HG03575 (cell line): ENCODE data around the gene STKLD1.
A peak's percentile ranks its signal among the peaks of the same experiment; 100 is the strongest.
"Not testable (repeated sequence)": the region's sequence is repeated elsewhere in the genome, so short reads cannot be mapped to it uniquely, and the experiment has no call there.

Experiments
- ATAC-seq: cut with Tn5 transposase; IDR thresholded peaks from one replicate; pipeline ENCODE4 v1.9.1; 2021; ENCODE audit not compliant: unreplicated experiment, insufficient number of reproducible peaks, low FRiP score; ENCODE audit errors: extremely low read depth

The STKLD1 gene

DNA sequence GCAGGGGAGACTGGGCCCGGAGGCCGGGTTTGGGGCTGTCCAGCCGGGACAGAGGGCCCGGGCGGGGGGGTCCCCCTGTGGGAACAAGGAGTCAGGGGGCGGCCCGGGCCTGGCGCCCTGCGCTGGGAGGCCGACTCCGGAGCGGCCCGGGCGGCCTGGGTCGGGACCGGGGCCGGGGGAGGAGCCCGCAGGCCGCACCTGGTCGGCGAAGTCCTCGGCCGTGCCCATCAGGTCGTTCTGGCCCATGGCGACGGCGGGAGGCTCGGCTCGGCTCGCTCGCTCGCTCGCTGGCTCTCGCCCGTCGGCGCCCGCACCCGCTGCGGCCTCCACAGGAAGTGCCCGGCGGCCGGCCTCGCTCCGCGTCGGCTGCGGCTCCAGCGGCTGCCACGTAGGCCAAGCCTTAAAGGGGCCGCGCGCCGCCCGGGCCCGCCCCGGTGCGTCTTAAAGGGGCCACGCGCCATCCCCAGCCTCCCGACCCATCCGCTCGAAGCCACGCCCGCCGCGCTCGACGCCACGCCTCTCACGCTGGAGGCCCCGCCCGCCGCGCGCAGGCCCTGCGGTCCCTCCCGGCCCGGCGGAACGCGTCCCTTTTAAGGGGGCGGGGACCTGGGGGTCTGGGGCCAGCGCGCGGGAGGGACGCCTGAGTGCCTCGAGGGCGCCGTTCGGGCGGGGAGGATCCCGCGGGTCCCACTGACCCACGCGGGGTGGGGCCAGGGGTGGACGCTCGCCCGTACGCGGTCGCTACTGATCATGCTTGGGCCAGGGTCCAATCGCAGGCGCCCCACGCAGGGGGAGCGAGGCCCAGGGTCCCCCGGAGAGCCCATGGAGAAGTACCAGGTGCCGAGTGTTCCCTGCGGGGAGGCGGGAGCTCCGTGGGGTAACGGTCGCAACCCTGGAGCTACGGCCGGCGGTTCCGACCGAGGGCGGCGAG, at the start of gene STKLD1, which contains the start of gene SURF4:
Gene STKLD1, plus strand, starts transcription at position 643 of the 931 bp plus-strand sequence. Its CDS starts 108 bp downstream, at position 751.
Gene SURF4, minus strand, starts transcription at position 337 of the 931 bp plus-strand sequence. Its CDS starts 91 bp downstream, at position 246.
- peak; percentile 56 for ATAC-seq

- not testable (repeated sequence) for ATAC-seq
Measured at GRCh38 chr9:133327021-133327420, 49.1 kb upstream of the STKLD1 start.

DNA sequence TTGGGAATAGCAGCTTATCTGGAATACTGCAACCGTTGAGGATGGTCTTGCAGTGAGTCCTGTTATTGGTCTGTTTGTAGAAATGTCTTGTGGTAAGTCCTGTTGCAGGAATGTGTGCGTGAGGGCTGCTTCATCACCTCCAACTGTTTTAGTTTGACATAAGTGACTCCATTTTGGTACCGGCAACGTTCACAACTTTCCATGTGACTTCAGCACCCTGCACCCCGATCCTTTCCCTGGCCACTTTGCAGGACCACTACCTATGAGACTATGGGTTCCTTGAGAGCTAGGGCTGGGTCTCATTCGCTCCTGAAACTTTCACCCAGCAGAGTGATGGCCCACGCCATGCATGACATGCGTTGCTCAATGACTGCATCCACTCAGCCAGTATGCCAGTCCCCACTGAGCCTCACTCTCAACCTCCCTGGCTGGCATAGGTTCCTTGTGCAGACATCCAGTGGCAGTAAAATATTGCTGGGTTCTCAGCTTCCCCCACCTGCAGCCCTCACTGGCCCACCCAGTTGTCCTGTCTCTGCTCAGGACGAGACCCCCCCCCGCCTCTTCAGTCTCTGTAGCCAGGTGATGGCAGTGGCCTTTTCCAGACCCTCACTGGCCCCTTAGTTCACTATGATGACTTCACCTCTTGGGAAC, 48.2 kb upstream of the STKLD1 start:
- no peak for ATAC-seq

DNA sequence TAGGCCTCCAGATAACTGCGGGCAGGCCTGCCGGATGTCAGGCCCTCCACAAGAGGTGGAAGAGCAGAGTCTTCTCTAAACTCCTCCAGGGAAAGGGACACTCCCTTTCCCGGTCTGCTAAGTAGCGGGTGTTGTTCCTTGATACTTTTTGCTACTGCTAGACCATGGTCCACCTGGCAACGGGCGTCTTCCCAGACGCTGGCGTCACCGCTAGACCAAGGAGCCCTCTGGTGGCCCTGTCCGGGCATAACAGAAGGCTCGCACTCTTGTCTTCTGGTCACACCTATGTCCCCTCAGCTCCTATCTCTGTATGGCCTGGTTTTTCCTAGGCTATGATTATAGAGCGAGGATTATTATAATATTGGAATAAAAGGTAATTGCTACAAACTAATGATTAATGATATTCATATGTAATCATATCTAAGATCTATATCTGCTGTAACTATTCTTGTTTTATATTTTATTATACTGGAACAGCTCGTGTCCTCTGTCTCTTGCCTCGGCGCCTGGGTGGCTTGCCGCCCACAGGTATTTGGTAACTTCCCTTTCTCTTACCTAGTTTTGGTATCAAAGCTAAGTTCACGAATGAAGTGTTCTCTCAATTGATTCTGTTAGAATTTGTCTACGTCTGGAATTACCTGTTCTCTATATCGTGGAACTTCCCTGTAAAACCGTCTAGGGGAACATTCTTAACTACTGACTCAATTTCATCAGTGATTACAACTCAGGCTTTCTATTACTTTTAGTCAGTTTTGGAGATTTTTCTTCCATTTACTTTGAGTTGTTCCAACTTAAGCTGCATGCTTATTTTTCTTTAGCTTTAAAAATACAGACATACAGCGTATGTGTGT, 46.6 kb upstream of the STKLD1 start:
- ATAC-seq: not testable (repeated sequence)

DNA sequence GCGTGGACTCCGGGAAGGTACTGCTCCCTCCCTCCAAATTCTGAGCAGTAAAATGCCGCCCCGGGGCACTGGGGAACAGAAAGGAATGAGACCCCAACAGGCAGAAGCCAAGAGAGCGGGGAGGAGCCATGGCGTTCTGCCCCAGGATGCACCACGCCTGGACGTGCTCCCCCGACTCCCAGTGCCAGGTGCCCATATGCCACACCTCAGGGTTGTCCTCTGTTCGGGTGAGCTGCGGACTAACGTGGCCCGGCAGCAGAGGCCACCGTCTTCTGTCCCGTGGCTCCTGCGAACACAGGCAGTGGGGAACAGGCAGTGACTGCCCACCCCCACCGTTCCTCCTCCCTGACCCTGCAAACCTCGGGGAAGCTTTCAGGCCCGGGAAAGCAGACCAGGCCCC, 44.9 kb upstream of the STKLD1 start:
- no peak for ATAC-seq

DNA sequence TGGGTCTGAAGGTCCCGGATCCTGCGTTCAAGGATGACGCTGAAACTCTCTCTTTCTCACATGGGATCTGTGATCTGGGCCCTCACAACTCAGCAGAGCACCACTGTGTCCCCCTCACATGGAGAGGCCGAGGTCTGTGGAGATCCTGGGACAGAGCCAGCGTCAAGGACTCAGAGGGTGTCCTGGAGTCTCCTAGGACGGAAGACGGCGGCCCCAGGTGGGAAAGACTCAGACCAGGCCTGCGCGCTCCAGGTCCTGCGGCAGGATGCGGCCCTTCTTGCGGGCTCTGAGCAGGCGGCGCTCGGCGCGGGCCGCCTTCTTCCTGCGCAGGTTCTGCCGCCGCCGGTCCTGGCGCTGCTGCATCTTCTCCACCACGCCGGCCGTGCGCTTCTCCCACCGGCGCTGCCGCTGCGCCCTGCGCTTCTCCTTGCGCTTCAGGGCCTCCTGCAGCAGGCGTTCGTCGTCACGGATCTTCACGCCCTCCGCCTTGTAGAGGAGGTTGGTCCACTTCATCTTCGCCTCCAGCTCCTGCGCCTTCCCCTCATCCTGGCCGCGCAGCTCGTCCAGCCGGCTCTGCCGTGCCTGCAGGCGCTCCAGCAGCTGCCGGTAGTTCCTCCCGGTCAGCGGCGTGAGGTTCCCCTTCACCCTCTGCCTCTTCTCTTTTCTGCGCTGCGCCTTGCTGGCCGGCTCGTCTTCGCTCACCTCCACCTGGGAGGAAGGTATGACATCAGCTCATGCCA, 44.4 kb upstream of the STKLD1 start:
- ATAC-seq: no peak

DNA sequence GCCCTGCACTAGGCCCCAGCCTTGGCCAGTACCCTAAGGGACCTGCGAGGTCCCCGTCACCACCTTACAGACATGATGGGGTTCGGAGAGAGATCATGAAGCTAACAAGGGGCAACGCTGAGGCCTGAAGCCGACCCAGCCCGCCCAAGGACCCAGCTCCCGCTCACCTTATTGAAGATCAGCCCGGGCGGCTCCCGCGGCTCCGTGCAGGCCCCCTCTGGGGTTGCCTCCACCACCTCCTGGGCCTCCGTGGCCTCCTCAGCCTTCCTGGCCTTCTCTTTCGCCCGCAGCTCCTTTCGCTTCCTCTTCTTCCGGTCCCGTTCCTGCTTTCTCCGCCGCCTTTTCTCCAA, 43.8 kb upstream of the STKLD1 start:
- ATAC-seq: no peak

DNA sequence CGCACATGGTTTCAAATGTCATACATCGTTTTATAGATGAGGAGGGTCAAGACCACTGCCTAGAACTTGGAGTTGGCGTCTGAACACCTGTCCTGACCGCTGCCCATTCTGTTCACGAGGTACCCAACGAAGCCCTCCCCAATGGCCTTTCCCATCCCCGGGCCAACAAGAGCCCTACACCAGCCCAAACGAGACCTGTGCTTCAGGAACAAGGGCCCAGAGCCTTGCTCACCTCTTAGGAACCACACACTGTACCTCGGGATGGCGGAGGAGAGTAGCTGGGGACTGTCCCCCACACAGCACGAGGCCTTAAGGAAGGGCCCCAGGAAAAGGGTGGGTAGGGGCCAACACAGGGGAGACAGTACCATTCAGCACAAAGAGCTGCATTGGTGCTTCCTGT, 43.2 kb upstream of the STKLD1 start:
- ATAC-seq: no peak

DNA sequence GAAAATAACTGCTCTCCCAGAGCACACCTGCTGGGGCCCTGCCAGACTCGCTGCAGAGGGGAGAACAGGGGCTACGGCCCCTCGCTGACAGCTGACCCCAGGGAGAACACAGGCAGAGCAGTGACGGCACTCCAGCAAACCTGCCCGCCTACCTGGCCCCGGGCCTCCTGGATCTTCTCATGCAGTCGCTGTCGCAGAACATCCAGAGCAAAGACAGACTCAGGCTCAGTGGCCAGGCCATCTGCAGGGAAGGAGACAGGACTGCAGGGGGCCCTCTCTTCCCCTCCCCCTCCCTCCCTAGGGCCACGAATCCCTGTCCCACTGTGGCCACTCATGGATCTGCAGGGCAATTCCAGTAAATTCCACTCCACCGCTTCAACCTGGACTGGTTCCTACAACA, 42.6 kb upstream of the STKLD1 start:
- ATAC-seq: no peak

- no peak for ATAC-seq
Measured at GRCh38 chr9:133334161-133334560, 42.0 kb upstream of the STKLD1 start.

- ATAC-seq: not testable (repeated sequence)
Measured at GRCh38 chr9:133334888-133335287, 41.3 kb upstream of the STKLD1 start.

DNA sequence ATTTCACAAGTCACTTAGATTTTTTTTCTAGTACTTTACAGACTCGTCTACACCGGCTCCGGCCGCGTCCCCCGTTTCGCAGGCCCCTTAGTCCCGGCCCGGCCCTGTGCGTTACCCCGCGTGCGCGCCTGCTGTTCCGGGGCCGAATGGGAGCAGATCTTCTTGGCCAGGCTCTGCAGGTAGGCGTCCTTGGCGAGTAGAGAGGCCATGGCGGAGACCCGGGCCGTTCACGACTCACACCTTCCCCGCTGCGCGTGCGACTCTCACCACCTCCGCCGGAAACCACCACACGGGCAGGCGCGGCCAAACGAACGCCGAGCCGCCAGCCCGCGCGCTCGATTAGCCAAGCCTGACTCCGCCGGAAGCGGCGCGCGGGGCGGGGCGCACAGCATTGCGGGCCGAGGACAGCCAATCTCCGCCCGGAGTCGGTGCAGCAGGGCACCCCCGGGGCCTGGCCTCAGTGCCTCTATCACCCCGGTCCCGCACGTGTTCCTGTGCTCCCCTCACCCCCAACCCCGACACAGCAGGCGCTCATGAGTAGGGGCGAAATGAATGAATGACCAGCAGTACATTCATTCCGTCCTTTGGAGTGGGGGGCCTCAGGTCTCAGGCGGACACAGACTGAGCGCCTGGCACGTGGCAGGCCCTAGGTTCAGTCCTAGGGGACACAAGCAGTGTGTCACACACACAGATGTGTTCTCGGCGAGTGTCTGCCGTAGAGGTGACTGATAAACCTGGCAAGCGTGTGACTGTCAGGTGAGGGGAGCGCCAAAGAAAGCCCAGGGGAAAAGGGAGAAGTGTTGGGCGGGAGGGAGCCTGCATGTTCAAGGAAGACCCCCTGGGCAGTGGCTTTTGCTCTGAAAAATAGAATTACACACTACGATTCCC, 40.0 kb upstream of the STKLD1 start, which contains the start of gene SURF6:
Gene SURF6, minus strand, starts transcription at position 265 of the 888 bp plus-strand sequence. Its CDS starts 56 bp downstream, at position 209.
- ATAC-seq: peak; percentile 61

DNA sequence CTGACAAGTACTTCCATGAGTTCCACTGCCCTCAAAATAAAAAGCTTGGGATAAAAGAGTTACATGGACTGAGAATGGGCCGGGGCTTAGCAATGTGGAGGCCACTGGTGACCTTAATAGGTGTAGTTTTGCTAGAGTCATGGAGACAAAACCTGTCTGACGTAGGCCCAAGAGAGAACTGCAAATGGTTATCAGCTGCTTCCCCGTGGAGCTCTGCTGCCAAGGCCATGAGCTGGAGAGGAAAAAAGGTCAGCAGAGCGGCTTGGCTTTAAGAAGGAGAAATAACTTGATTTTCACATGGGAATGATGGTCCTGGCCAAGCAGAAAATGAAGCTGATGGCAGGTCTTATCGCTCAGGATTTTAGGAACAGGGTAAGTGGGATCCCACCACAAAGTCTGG, 36.5 kb upstream of the STKLD1 start:
- ATAC-seq: no peak

DNA sequence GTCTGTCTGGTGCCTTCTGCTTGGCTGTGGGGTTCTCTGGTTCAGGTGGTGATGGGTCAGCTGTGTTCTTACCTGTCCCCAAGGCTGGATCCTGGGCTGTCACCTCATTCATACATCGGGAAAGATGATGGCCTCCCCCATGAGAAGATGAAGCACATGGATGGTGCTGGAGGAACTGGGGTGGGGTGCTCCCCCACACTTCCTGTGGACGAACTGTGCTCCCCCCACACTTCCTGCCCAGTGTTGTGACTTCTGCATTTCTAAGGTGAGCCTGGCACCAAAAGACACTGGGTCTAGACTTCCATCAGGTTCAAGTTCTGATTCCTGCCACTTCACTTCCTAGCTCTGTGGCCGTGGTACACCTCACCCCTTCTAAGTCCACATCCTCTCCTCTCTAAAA, 35.9 kb upstream of the STKLD1 start:
- ATAC-seq: no peak

DNA sequence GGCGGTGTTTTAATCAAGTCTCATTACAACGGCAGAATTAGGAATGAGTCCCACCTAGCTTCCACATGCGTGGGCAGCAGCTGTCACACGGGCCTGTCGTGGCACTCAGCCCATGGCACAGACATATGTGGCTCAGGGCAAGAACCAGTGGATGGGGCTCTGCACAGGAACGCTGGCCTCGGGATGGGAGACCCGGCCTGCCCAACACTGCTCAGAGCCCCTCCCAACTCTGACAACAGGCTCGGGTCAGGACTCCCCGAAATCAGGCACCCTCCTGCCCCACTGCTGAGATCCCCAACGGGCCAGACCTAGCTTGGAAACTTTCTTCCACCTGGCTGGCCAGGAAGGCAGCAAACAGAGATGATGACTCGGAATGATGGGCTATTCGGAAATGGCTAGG, 35.2 kb upstream of the STKLD1 start:
- ATAC-seq: no peak

DNA sequence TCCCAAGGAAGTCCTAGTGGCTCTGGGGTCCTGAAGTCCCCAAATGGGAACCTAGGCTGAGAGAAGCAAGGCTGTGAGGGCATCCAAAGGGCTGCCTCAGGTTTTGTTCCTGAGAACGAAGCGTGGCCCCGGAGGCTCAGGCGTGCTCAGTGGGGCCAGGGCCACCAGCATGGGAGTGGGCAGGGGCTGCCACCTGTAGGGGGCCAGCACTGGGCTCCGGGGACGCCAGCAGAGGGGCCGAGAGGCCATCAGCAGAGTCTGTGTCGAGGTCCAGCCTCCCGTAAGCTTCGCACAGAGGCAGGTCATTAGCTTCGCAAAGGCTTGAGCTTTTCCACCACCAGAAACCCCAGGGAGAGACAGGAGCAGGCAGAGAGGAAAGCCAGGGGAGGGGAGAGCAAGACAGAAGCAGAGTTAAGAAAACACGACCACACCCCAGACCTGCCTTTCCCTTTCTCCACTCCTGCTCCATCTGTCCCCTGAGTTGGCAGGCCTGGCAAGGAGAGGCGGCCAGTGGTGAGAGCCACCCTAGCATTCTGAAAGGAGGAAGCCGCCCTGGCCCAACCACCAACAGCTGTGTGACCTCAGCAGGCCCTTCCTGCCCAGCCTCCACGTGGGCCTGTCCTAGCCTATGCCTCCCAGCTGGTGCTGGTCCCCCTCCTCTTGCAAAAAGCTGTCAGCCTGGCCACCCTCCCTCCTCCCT, 34.6 kb upstream of the STKLD1 start:
- ATAC-seq: no peak

DNA sequence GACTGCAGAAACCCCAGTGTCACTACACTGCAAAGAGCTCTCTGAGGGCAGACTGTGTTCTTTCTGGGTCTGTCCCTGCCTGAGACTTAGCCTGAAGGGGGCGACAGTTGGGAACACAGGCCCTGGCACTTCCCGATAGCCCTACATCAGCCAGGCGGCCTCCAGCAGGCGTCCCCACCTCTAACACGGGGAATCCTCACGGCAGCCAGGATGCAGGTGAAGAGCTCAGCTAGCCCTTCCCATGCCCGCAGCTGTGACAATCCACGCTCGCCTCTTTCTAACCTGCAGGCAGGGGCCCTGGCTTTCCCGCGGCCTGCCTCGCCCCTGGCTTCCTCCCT, 34.1 kb upstream of the STKLD1 start:
- no peak for ATAC-seq
